Neural progenitor cell (in vitro differentiated cells): Measurements from ENCODE around the gene CASP12. TPM values are rescaled to one million over a fixed set of nuclear protein-coding genes. Genes with fewer than 3 reads are reported as not detected.

ENCODE experiments used
- DNase-seq: peaks from one replicate; pipeline ENCODE4 v3.0.0-alpha.2; 2016; ENCODE audit warnings: low spot score
- H2AFZ ChIP-seq: fragments of 200-600 bp; sonication (generic); replicated peaks from 2 replicates; pipeline ENCODE4 v1.6.1; 2016; ENCODE audit warnings: antibody characterized with exemption
- H3F3A ChIP-seq: fragments of 200-600 bp; sonication (generic); 2 replicates; pipeline ENCODE4 v1.6.1; 2016; ENCODE audit warnings: antibody characterized with exemption, low read depth
- H3K27ac ChIP-seq: fragments of 200-600 bp; sonication (generic); 2 replicates; pipeline ENCODE4 v1.5.1; 2016; ENCODE audit warnings: mild to moderate bottlenecking
- H3K27me3 ChIP-seq: fragments of 200-600 bp; sonication (generic); 2 replicates; pipeline ENCODE4 v1.6.1; 2016; ENCODE audit warnings: mild to moderate bottlenecking, moderate library complexity
- H3K36me3 ChIP-seq: fragments of 200-600 bp; sonication (generic); 2 replicates; pipeline ENCODE4 v1.5.1; 2016
- H3K4me1 ChIP-seq: fragments of 200-600 bp; sonication (generic); 2 replicates; pipeline ENCODE4 v1.6.1; 2016; ENCODE audit warnings: mixed run types
- H3K4me2 ChIP-seq: fragments of 200-600 bp; sonication (generic); 2 replicates; pipeline ENCODE4 v1.6.1; 2016
- H3K4me3 ChIP-seq: fragments of 200-600 bp; sonication (generic); 2 replicates; pipeline ENCODE4 v1.5.1; 2016
- H3K79me2 ChIP-seq: fragments of 200-600 bp; sonication (generic); 2 replicates; pipeline ENCODE4 v1.6.1; 2016; ENCODE audit warnings: low read depth
- H3K9ac ChIP-seq: fragments of 200-600 bp; sonication (generic); 2 replicates; pipeline ENCODE4 v1.6.1; 2016
- H3K9me3 ChIP-seq: fragments of 200-600 bp; sonication (generic); 2 replicates; pipeline ENCODE4 v1.5.1; 2016; ENCODE audit warnings: low read depth
- H4K20me1 ChIP-seq: fragments of 200-600 bp; sonication (generic); 2 replicates; pipeline ENCODE4 v1.6.1; 2016; ENCODE audit warnings: low read depth
- H3K27ac Mint-ChIP-seq: 3 replicates; pipeline ENCODE4 v1.8.0; 2021; ENCODE audit warnings: mixed read lengths
- H3K27me3 Mint-ChIP-seq: 2 replicates; pipeline ENCODE4 v1.8.0; 2022; ENCODE audit warnings: low read depth, mild to moderate bottlenecking, inconsistent platforms, moderate library complexity, mixed read lengths; ENCODE audit not compliant: insufficient read depth
- H3K36me3 Mint-ChIP-seq: 3 replicates; pipeline ENCODE4 v1.8.0; 2021; ENCODE audit warnings: mixed read lengths
- H3K4me1 Mint-ChIP-seq: 3 replicates; pipeline ENCODE4 v1.8.0; 2021; ENCODE audit warnings: mixed read lengths
- H3K4me3 Mint-ChIP-seq: 3 replicates; pipeline ENCODE4 v1.8.0; 2021; ENCODE audit warnings: mild to moderate bottlenecking, moderate library complexity, mixed read lengths
- H3K9me3 Mint-ChIP-seq: 3 replicates; pipeline ENCODE4 v1.8.0; 2020; ENCODE audit warnings: mixed read lengths
- CTCF ChIP-seq: fragments of 200-600 bp; sonication (generic); IDR thresholded peaks from 2 replicates; pipeline ENCODE4 v1.5.1; 2017; ENCODE audit warnings: antibody characterized with exemption, mild to moderate bottlenecking
- EZH2 ChIP-seq: fragments of 200-600 bp; sonication (generic); IDR thresholded peaks from 2 replicates; pipeline ENCODE4 v1.6.1; 2017; ENCODE audit warnings: antibody characterized with exemption, mild to moderate bottlenecking, moderate library complexity
- EZH2phosphoT487 ChIP-seq: fragments of 200-600 bp; sonication (generic); IDR thresholded peaks from 2 replicates; pipeline ENCODE4 v1.6.1; 2017; ENCODE audit warnings: antibody characterized with exemption
- total RNA-seq: library from RNA; depleted of rRNA; stranded (reverse); fragments of >200 nt; gene quantifications from 2 replicates; pipeline ENCODE4 v1.2.3, GENCODE V29; 2015; ENCODE audit warnings: low replicate concordance

The CASP12 gene
- total RNA-seq, 1 donor from 2014 or later, result not detected

GRCh38 chr11:104844451-104844850 lies 53.8 kb downstream of the CASP12 start:
- no peak overlapping the region for H3K27ac Mint-ChIP-seq
- no peaks in the 10 kb centered on the region for H3K36me3 Mint-ChIP-seq
- DNase-seq, result no peak
- Histone ChIP-seq H3K79me2 (no peaks in the 10 kb centered on the region), H4K20me1 (no peaks in the 10 kb centered on the region), H3K4me2 (no peak overlapping the region), H3K4me3 (no peak overlapping the region), H3F3A (no peaks in the 10 kb centered on the region), H2AFZ (no peak overlapping the region), H3K9ac (no peak overlapping the region), H3K27ac (no peak overlapping the region), H3K36me3 (no peaks in the 10 kb centered on the region), H3K4me1 (no peaks in the 10 kb centered on the region), H3K27me3 (no peaks in the 10 kb centered on the region), H3K9me3 (no peaks in the 10 kb centered on the region)
- H3K4me3 Mint-ChIP-seq, result no peak overlapping the region
- no peaks in the 10 kb centered on the region for H3K4me1 Mint-ChIP-seq
- no peaks in the 10 kb centered on the region for H3K27me3 Mint-ChIP-seq
- no peak for TF ChIP-seq EZH2phosphoT487
- TF ChIP-seq CTCF, result no peak
- TF ChIP-seq EZH2, result no peak
- peaks cover 2% of the 10 kb centered on the region for H3K9me3 Mint-ChIP-seq

GRCh38 chr11:104843150-104843836 lies 55.0 kb downstream of the CASP12 start:
- Mint-ChIP-seq H3K27me3 (no peaks in the 10 kb centered on the region), H3K27ac (no peak overlapping the region), H3K4me1 (no peaks in the 10 kb centered on the region), H3K4me3 (no peak overlapping the region), H3K9me3 (peaks cover 2% of the 10 kb centered on the region), H3K36me3 (no peaks in the 10 kb centered on the region)
- TF ChIP-seq EZH2phosphoT487 (no peak), CTCF (no peak), EZH2 (no peak)
- Histone ChIP-seq H3K36me3 (no peaks in the 10 kb centered on the region), H3K9me3 (no peaks in the 10 kb centered on the region), H3K79me2 (no peaks in the 10 kb centered on the region), H3K4me3 (no peak overlapping the region), H3K4me2 (no peak overlapping the region), H4K20me1 (no peaks in the 10 kb centered on the region), H3K27ac (no peak overlapping the region), H2AFZ (no peak overlapping the region), H3F3A (no peaks in the 10 kb centered on the region), H3K9ac (no peak overlapping the region), H3K27me3 (no peaks in the 10 kb centered on the region), H3K4me1 (no peaks in the 10 kb centered on the region)
- DNase-seq, result no peak

GRCh38 chr11:104841973-104842525 lies 56.2 kb downstream of the CASP12 start:
- Histone ChIP-seq H3K36me3 (no peaks in the 10 kb centered on the region), H3F3A (no peaks in the 10 kb centered on the region), H3K79me2 (no peaks in the 10 kb centered on the region), H4K20me1 (no peaks in the 10 kb centered on the region), H3K4me1 (no peaks in the 10 kb centered on the region), H3K9ac (no peak overlapping the region), H3K4me2 (no peak overlapping the region), H3K27ac (no peak overlapping the region), H3K4me3 (no peak overlapping the region), H3K27me3 (no peaks in the 10 kb centered on the region), H3K9me3 (no peaks in the 10 kb centered on the region), H2AFZ (no peak overlapping the region)
- Mint-ChIP-seq H3K27ac (no peak overlapping the region), H3K36me3 (no peaks in the 10 kb centered on the region), H3K4me1 (no peaks in the 10 kb centered on the region), H3K9me3 (peaks cover 2% of the 10 kb centered on the region), H3K4me3 (no peak overlapping the region), H3K27me3 (no peaks in the 10 kb centered on the region)
- no peak for DNase-seq
- no peak for TF ChIP-seq CTCF
